COLO668 (cell line): Measurements from ENCODE around the gene GPM6B.

ENCODE experiments used
- DNase-seq: peaks from one replicate; lab custom pipeline; 2025; ENCODE audit not compliant: unreplicated experiment; lab: John Stamatoyannopoulos, UW

GPM6B gene

GRCh38 chrX:13816643-13817627 is at the start of gene GPM6B:
Gene GPM6B (minus strand): TSS chrX:13817093. CDS start chrX:13816904, 189 bp downstream.
- no peak for DNase-seq

GRCh38 chrX:13864264-13864663 is 47.4 kb upstream of the GPM6B start:
- DNase-seq: no peak

GRCh38 chrX:13863324-13863723 is 46.4 kb upstream of the GPM6B start:
- DNase-seq: no peak

- DNase-seq: no peak
These were observed 42.8 kb upstream of the GPM6B start for GRCh38 chrX:13859724-13860123.

- no peak for DNase-seq
These were observed 40.9 kb upstream of the GPM6B start for GRCh38 chrX:13857804-13858203.

GRCh38 chrX:13855689-13856450 is 39.0 kb upstream of the GPM6B start:
- DNase-seq: no peak

GRCh38 chrX:13854003-13854402 is 37.1 kb upstream of the GPM6B start:
- no peak for DNase-seq

GRCh38 chrX:13852001-13852695 is 35.3 kb upstream of the GPM6B start:
- no peak for DNase-seq

GRCh38 chrX:13845721-13846378 is 29.0 kb upstream of the GPM6B start:
- DNase-seq: no peak

GRCh38 chrX:13843150-13843721 is 26.3 kb upstream of the GPM6B start:
- no peak for DNase-seq

- no peak for DNase-seq
These were observed 23.2 kb upstream of the GPM6B start for GRCh38 chrX:13840121-13840520.

- no peak for DNase-seq
These were observed 20.4 kb upstream of the GPM6B start for GRCh38 chrX:13837290-13837745.

- DNase-seq: no peak
These were observed 19.7 kb upstream of the GPM6B start for GRCh38 chrX:13836575-13836974.

GRCh38 chrX:13835825-13836224 is 18.9 kb upstream of the GPM6B start:
- no peak for DNase-seq

- DNase-seq: no peak
These were observed 17.5 kb upstream of the GPM6B start for GRCh38 chrX:13834355-13834754.

GRCh38 chrX:13829983-13830382 is 13.1 kb upstream of the GPM6B start:
- DNase-seq: no peak

GRCh38 chrX:13828392-13828791 is 11.5 kb upstream of the GPM6B start:
- DNase-seq: no peak

- DNase-seq: no peak
These were observed 10.6 kb upstream of the GPM6B start for GRCh38 chrX:13827298-13828090.

GRCh38 chrX:13826770-13827169 is 9.9 kb upstream of the GPM6B start:
- DNase-seq: no peak
